Pancreas (tissue), 10 donors: ENCODE measurements around the gene TMEM107. TPM values are rescaled to one million over a fixed set of nuclear protein-coding genes. Genes with fewer than 3 reads are reported as not detected.

Experiments used
- ATAC-seq, 4 donors: fragments of 200-7000 bp; cut with Tn5 transposase; one replicate each; pipeline versions ENCODE4 v1.8.0 to v1.9.1; 2020; ENCODE audit warnings: mild to moderate bottlenecking in 4 of 4, moderate library complexity in 4 of 4
- DNase-seq, 6 donors: peaks; one replicate each; pipeline ENCODE4 v3.0.0-alpha.2; 2020
- FAIRE-seq: peaks from 2 replicates; lab custom pipeline; 2012; peaks lifted over from hg19 to GRCh38; lab: Jason Lieb, UNC
- H3K27ac ChIP-seq, 4 donors: fragments of 200-600 bp; sonication (generic); 1 replicate in 3 of 4; 2 replicates in 1 of 4; pipeline versions ENCODE4 v1.5.0 to v1.8.0; 2020
- H3K27me3 ChIP-seq, 4 donors: fragments of 200-600 bp; one replicate each; pipeline ENCODE4 v1.8.0; 2021
- H3K36me3 ChIP-seq, 3 donors: fragments of 200-600 bp; sonication (generic) in 1 of 3; one replicate each; pipeline versions ENCODE4 v1.5.0 to v1.8.0; 2020 to 2021
- H3K4me1 ChIP-seq, 3 donors: fragments of 200-600 bp; one replicate each; pipeline ENCODE4 v1.8.0; 2021
- H3K4me3 ChIP-seq, 4 donors: fragments of 200-600 bp; sonication (generic) in 2 of 4; one replicate each; pipeline versions ENCODE4 v1.5.0 to v1.8.0; 2020 to 2021
- H3K9me3 ChIP-seq, 4 donors: fragments of 200-600 bp; one replicate each; pipeline ENCODE4 v1.8.0; 2021
- CTCF ChIP-seq, 4 donors: fragments of 200-600 bp; sonication (generic) in 3 of 4; IDR thresholded peaks; one replicate each; pipeline versions ENCODE4 v1.5.0 to v1.8.0; 2021; ENCODE audit warnings: antibody characterized with exemption in 4 of 4
- WGBS, 2 donors: extraction: QIAGEN DNeasy Blood & Tissue Kit; methylation state at CpG; one replicate each; pipeline ENCODE4 v1.1.7; 2013; 5-methylcytosine and 5-hydroxymethylcytosine counted together
- intact Hi-C, 3 donors: fragments of 100-400 bp; cut with DNase I; formaldehyde crosslinking; loops; one replicate each; pipeline versions ENCODE4 v1.11.1 to v1.14.2; 2022
- polyA plus RNA-seq, 2 donors: library from polyadenylated mRNA; stranded (reverse); fragments of 200-250 nt; gene quantifications; one replicate each; pipeline ENCODE4 v1.2.3, GENCODE V29; 2013
- total RNA-seq, 6 donors: library from RNA; stranded (reverse); fragmentation: NEBNext Ultra II Directional in 4 of 6; extraction: Animal tissue kit (Norgen Biotek cat#: 25700) in 4 of 6; gene quantifications; one replicate each; pipeline versions ENCODE4 v1.2.1 to v1.2.4, GENCODE V29; 2021 to 2023
- donor health status: healthy with polysubstance abuse.
- donor health status: DM: no; HTN: no; CAD: no; lungs with moderate emphysema.
- donor health status: DM: no; HTN: no; CAD: no.
- donor health status: control.
- donor health status: control.
- donor health status: Bipolar disorder and iron deficiency.
- donor health status: DM: yes; HTN: yes; CAD: no.
- donor health status: DM: no; HTN: no; CAD: no.
- donor health status: DM: no; HTN: no; CAD: no.
- donor health status: DM: yes; HTN: yes; CAD: no.

Gene TMEM107
- total and polyA plus RNA-seq, 8 donors, result 5.2 to 11.1 (median 6.3) TPM

DNA sequence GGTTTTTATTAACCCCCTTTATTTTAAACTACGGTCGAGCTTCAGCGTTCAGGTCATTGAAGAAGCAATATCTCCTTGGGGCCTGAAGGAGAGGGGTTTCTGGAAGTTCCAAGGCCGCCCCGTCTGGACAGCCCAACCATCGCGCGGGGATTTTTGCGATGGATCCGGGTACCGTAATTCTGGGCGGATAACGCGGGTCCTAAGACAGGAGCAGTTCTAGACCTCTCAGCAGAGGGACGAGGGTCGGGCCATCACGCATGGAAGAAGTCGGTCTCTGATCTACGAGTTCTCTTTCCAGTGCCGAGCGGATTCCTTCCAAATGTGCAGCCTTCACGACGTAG, 10.2 kb upstream of the TMEM107 start:
- no peak for DNase-seq
- peak overlapping the region; percentile 54 to 98 (median 81) for H3K27ac ChIP-seq
- TF ChIP-seq CTCF (IDR thresholded peaks at IDR 0.05), result no peak
- no peaks in the 10 kb centered on the region for H3K9me3 ChIP-seq
- FAIRE-seq, result no peak
- no peaks in the 10 kb centered on the region for H3K36me3 ChIP-seq
- ATAC-seq, result no peak
- WGBS, 2 donors, result 0% methylated on average over 23 of the region's 23 CpGs
- intact Hi-C loops, result loop anchor here in 2 of 3 donors (2.0 to 10.0 kb wide), 4 partner anchors 36 to 68 kb away; partner anchors contain the start of genes ALOXE3 (in 1 of the 2) and HES7 (in 1 of the 2)
- H3K4me3 ChIP-seq, result peak overlapping the region; percentile 32 to 60 (median 54)
- H3K4me1 ChIP-seq, result peaks cover 0 to 18% (median 13%) of the 10 kb centered on the region in 3 donors
- no peaks in the 10 kb centered on the region for H3K27me3 ChIP-seq

DNA sequence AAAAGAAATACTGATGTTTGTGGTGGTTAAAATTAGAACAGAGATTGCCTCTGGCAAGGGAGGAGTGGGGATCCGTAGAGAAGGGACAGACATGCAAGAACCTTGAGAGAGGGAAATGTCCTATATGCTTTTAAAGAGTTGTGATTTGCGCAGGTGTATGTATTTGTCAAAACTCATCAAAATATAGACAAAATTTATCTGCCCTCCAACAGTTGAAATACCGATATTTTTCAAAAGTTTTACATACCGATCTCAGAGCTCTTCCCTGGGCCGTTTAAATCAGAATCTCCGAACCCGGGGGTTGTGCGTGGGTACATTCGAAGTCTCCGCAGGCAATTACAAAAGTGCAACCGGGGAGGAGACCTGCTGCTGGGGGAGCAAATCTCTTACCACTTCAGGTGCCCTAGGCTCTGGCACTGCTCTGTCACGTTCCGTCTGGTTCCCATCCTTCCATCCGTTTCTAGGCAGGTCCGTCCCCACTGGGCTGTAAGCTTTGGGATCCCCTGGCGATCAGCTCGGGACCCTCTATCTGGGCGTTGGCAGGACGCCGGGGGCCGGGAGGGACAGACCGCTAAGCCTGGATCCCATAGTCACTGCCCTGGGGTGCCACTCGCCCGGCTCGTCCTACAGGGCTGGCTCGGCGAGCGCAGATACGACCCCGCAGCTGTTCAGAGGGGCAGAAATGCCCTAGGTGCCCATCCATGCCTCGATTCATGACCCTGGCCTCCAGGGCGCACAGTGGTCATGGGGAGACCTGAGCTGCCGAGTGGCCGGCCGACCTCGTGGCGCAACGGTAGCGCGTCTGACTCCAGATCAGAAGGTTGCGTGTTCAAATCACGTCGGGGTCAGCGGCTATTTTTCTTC, 9.6 kb upstream of the TMEM107 start:
- H3K27me3 ChIP-seq, result no peaks in the 10 kb centered on the region
- H3K9me3 ChIP-seq, result no peaks in the 10 kb centered on the region
- ATAC-seq (peak; percentile 44 to 65 (median 48)), FAIRE-seq (no peak), DNase-seq (peak; percentile 78 to 100 (median 96))
- no peak for TF ChIP-seq CTCF (IDR thresholded peaks at IDR 0.05)
- peak overlapping the region; percentile 54 to 98 (median 81) for H3K27ac ChIP-seq
- peak overlapping the region; percentile 32 to 60 (median 54) for H3K4me3 ChIP-seq
- H3K4me1 ChIP-seq, result peaks cover 0 to 14% (median 13%) of the 10 kb centered on the region in 3 donors
- WGBS, 2 donors, result 0% methylated on average over 44 of the region's 44 CpGs
- H3K36me3 ChIP-seq, result no peaks in the 10 kb centered on the region
- intact Hi-C loops, result loop anchor here in 2 of 3 donors (2.0 to 10.0 kb wide), 4 partner anchors 36 to 67 kb away; partner anchors contain the start of genes ALOXE3 (in 1 of the 2) and HES7 (in 1 of the 2)

DNA sequence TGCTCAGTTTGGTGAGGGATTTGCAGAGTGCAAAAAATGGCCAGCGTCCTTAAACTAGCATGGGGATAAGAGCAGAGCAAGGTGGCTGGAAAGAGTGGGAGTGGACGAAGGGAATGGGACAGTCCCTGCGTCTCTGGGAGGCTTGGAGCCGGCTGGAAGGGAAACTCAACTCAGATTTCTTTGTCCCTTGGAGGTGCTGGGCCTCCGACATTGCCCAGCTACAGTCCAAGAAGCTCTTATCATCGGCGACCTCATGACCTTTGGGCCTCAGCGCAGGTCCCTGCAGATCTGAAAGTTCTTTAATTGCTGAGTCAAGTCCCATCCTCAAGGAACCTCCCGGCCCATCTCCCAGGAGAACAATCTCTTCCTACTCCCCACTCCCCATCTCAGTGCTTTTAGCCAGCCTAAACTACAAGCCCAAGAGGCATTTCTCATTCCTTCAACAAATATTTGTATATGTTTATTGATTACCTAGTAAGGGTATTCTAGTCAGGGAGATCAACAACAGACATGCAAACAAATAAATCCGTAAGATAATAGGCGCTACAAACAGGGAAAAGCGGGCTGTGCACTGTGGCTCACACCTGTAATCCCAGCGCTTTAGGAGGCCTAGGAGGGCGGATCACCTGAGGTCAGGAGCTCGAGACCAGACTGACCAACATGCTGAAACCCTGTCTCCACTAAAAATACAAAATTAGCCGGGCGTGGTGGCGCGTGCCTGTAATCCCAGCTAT, 985 bp upstream of the TMEM107 start:
- FAIRE-seq (no peak), DNase-seq (peak in 2 of 6 donors; percentile 15 to 32), ATAC-seq (no peak)
- H3K36me3 ChIP-seq, result no peaks in the 10 kb centered on the region
- peak overlapping the region in 2 of 4 donors; percentile 42 to 58 for H3K4me3 ChIP-seq
- 72% methylated on average over 19 of the region's 19 CpGs for WGBS, 2 donors
- H3K4me1 ChIP-seq, result peaks cover 7 to 20% (median 7%) of the 10 kb centered on the region in 3 donors
- H3K9me3 ChIP-seq, result no peaks in the 10 kb centered on the region
- no peaks in the 10 kb centered on the region for H3K27me3 ChIP-seq
- intact Hi-C loops, result no loop called here
- peak overlapping the region in 2 of 4 donors; percentile 46 to 63 for H3K27ac ChIP-seq
- no peak for TF ChIP-seq CTCF (IDR thresholded peaks at IDR 0.05)

GRCh38 chr17:8175795-8176196, 384 bp downstream of the TMEM107 start:
- H3K27me3 ChIP-seq, result no peaks in the 10 kb centered on the region
- DNase-seq (peak in 3 of 6 donors; percentile 38 to 62 (median 52)), ATAC-seq (peak in 3 of 4 donors; percentile 1 to 12 (median 4)), FAIRE-seq (no peak)
- peak overlapping the region; percentile 23 to 58 (median 34) for H3K4me3 ChIP-seq
- intact Hi-C loops, result no loop called here
- H3K9me3 ChIP-seq, result no peaks in the 10 kb centered on the region
- 16 to 17% methylated on average over 11 of the region's 11 CpGs for WGBS, 2 donors
- H3K27ac ChIP-seq, result peak overlapping the region; percentile 33 to 69 (median 54)
- H3K4me1 ChIP-seq, result peaks cover 7 to 20% (median 7%) of the 10 kb centered on the region in 3 donors
- H3K36me3 ChIP-seq, result no peaks in the 10 kb centered on the region
- no peak for TF ChIP-seq CTCF (IDR thresholded peaks at IDR 0.05)
